ENCODE results near the gene NLGN2. TPM values are rescaled to one million over a fixed set of nuclear protein-coding genes. Genes with fewer than 3 reads are reported as not detected.

The NLGN2 gene
- polyA plus RNA-seq, 1 experiment = 8.5 TPM

GRCh38 chr17:7429722-7430121, 22.1 kb downstream of the NLGN2 start:
- CTCF ChIA-PET = interaction anchor here (0.8 to 1.2 kb wide), 2 partner anchors 9 to 46 kb away, joined by 3 read pairs; no protein-coding TSS in a partner anchor

GRCh38 chr17:7431231-7431630, 23.6 kb downstream of the NLGN2 start:
- H3K27me3 ChIP-seq (ENCODE audit: control insufficient read depth, insufficient read depth, low read length) = no peaks in the 10 kb centered on the region
- TF ChIP-seq CTCF (IDR thresholded peaks at IDR 0.05; ENCODE audit: insufficient read depth, low read depth, low read length) = no peak
- no peaks in the 10 kb centered on the region for H3K36me3 ChIP-seq (ENCODE audit: control insufficient read depth, insufficient read depth, low read length)
- no peak for DNase-seq (ENCODE audit: low read depth)
- no peak overlapping the region for H3K4me3 ChIP-seq (ENCODE audit: low read depth, low read length)
- POLR2A ChIA-PET = interaction anchor here (0.6 kb wide), 1 partner anchor 27 kb away, joined by 11 read pairs; the partner anchor contains the start of gene TMEM256
- CTCF ChIA-PET = interaction anchor here (1.4 kb wide), 1 partner anchor 130 kb away, joined by 5 read pairs; no protein-coding TSS in a partner anchor

More at GRCh38 chr17:7429722-7430121, 22.1 kb downstream of the NLGN2 start:
- Histone ChIP-seq H3K4me3 (ENCODE audit: low read depth, low read length) (no peak overlapping the region), H3K27me3 (ENCODE audit: control insufficient read depth, insufficient read depth, low read length) (no peaks in the 10 kb centered on the region), H3K36me3 (ENCODE audit: control insufficient read depth, insufficient read depth, low read length) (no peaks in the 10 kb centered on the region)
- DNase-seq (ENCODE audit: low read depth) = no peak
- POLR2A ChIA-PET = no interaction called here
- no peak for TF ChIP-seq CTCF (IDR thresholded peaks at IDR 0.05; ENCODE audit: insufficient read depth, low read depth, low read length)

- H3K27me3 ChIP-seq (ENCODE audit: control insufficient read depth, insufficient read depth, low read length) = no peaks in the 10 kb centered on the region
- ChIA-PET POLR2A (no interaction called here), CTCF (interaction anchor here (0.6 to 1.4 kb wide), 2 partner anchors 34 to 128 kb away, joined by 3 to 5 read pairs; no protein-coding TSS in a partner anchor)
- no peak for DNase-seq (ENCODE audit: low read depth)
- H3K4me3 ChIP-seq (ENCODE audit: low read depth, low read length) = no peak overlapping the region
- no peaks in the 10 kb centered on the region for H3K36me3 ChIP-seq (ENCODE audit: control insufficient read depth, insufficient read depth, low read length)
- TF ChIP-seq CTCF (IDR thresholded peaks at IDR 0.05; ENCODE audit: insufficient read depth, low read depth, low read length) = no peak
These were observed 24.7 kb downstream of the NLGN2 start for GRCh38 chr17:7432296-7432695.

GRCh38 chr17:7435676-7436555, 28.3 kb downstream of the NLGN2 start:
- H3K4me3 ChIP-seq (ENCODE audit: low read depth, low read length) = peak overlapping the region; percentile 44
- DNase-seq (ENCODE audit: low read depth) = no peak

More at GRCh38 chr17:7435676-7436555, 28.3 kb downstream of the NLGN2 start:
- Histone ChIP-seq H3K27me3 (ENCODE audit: control insufficient read depth, insufficient read depth, low read length) (peaks cover 19% of the 10 kb centered on the region), H3K36me3 (ENCODE audit: control insufficient read depth, insufficient read depth, low read length) (no peaks in the 10 kb centered on the region)
- ChIA-PET CTCF (interaction anchor here (0.8 to 5.4 kb wide), 19 partner anchors 8 to 185 kb away, joined by 3 to 45 read pairs (median 7); partner anchors contain the start of genes CTDNEP1, POLR2A, SENP3 and TMEM256), POLR2A (interaction anchor here (0.6 kb wide), 1 partner anchor 51 kb away, joined by 3 read pairs; no protein-coding TSS in a partner anchor)
- TF ChIP-seq CTCF (IDR thresholded peaks at IDR 0.05; ENCODE audit: insufficient read depth, low read depth, low read length) = peak; percentile 27

Measured in BJ (cell line).